Astrocyte (in vitro differentiated cells and primary cell): Measurements from ENCODE around the gene TRAPPC3. TPM values are rescaled to one million over a fixed set of nuclear protein-coding genes. Genes with fewer than 3 reads are reported as not detected.
A peak's percentile ranks its signal among the peaks of the same experiment; 100 is the strongest.

ENCODE experiments used
- DNase-seq: peaks from one replicate; pipeline ENCODE4 v3.0.0-alpha.2; 2010; ENCODE audit warnings: low read depth
- FAIRE-seq: peaks from 2 replicates; lab custom pipeline; 2011; peaks lifted over from hg19 to GRCh38; lab: Jason Lieb, UNC
- H2AFZ ChIP-seq: 2 replicates; pipeline ENCODE4 v1.6.0; 2012; ENCODE audit warnings: low read depth, low read length, inconsistent platforms
- H3K27ac ChIP-seq: 2 replicates; pipeline ENCODE4 v1.5.1; 2011; ENCODE audit warnings: low read depth, low read length, inconsistent platforms
- H3K27me3 ChIP-seq: 2 replicates; pipeline ENCODE4 v1.6.0; 2011; ENCODE audit warnings: low read length, inconsistent platforms; ENCODE audit not compliant: insufficient read depth
- H3K36me3 ChIP-seq: 2 replicates; pipeline ENCODE4 v1.5.1; 2011; ENCODE audit warnings: low read length, inconsistent platforms; ENCODE audit not compliant: insufficient read depth
- H3K4me1 ChIP-seq: 2 replicates; pipeline ENCODE4 v1.5.1; 2011; ENCODE audit warnings: low read length, inconsistent platforms; ENCODE audit not compliant: insufficient read depth
- H3K4me2 ChIP-seq: 2 replicates; pipeline ENCODE4 v1.6.0; 2012; ENCODE audit warnings: low read length, inconsistent platforms
- H3K4me3 ChIP-seq: 2 replicates; pipeline ENCODE4 v1.5.1; 2011; ENCODE audit warnings: low read depth, mild to moderate bottlenecking, low read length, inconsistent platforms; ENCODE audit not compliant: insufficient read depth
- H3K79me2 ChIP-seq: 2 replicates; pipeline ENCODE4 v1.6.0; 2012; ENCODE audit warnings: mild to moderate bottlenecking, low read length, inconsistent platforms; ENCODE audit not compliant: insufficient read depth
- H3K9ac ChIP-seq: 2 replicates; pipeline ENCODE4 v1.6.0; 2012; ENCODE audit warnings: mild to moderate bottlenecking, low read length, inconsistent platforms
- H3K9me3 ChIP-seq: 2 replicates; pipeline ENCODE4 v1.5.1; 2012; ENCODE audit warnings: low read depth, mild to moderate bottlenecking, low read length, inconsistent platforms; ENCODE audit not compliant: insufficient read depth
- H4K20me1 ChIP-seq: 2 replicates; pipeline ENCODE4 v1.6.0; 2012; ENCODE audit warnings: low read length, inconsistent platforms; ENCODE audit not compliant: insufficient read depth
- H3K27ac Mint-ChIP-seq: one replicate; pipeline ENCODE4 v1.8.0; 2021; ENCODE audit warnings: mild to moderate bottlenecking, mixed read lengths; ENCODE audit not compliant: unreplicated experiment
- H3K27me3 Mint-ChIP-seq: one replicate; pipeline ENCODE4 v1.8.0; 2021; ENCODE audit warnings: low read depth, mixed read lengths; ENCODE audit not compliant: unreplicated experiment
- H3K36me3 Mint-ChIP-seq: one replicate; pipeline ENCODE4 v1.8.0; 2021; ENCODE audit warnings: low read depth, mixed read lengths; ENCODE audit not compliant: unreplicated experiment
- H3K4me1 Mint-ChIP-seq: one replicate; pipeline ENCODE4 v1.8.0; 2021; ENCODE audit warnings: low read depth, mixed read lengths; ENCODE audit not compliant: unreplicated experiment
- H3K4me3 Mint-ChIP-seq: one replicate; pipeline ENCODE4 v1.8.0; 2021; ENCODE audit warnings: mild to moderate bottlenecking, moderate library complexity, mixed read lengths; ENCODE audit not compliant: unreplicated experiment
- H3K9me3 Mint-ChIP-seq: one replicate; pipeline ENCODE4 v1.8.0; 2021; ENCODE audit warnings: mild to moderate bottlenecking, mixed read lengths; ENCODE audit not compliant: unreplicated experiment
- CTCF ChIP-seq: IDR thresholded peaks from 2 replicates; pipeline ENCODE4 v1.5.1; 2011; ENCODE audit warnings: low read depth, mild to moderate bottlenecking, inconsistent platforms, low read length, moderate library complexity; ENCODE audit not compliant: insufficient read depth
- EZH2 ChIP-seq: IDR thresholded peaks from 2 replicates; pipeline ENCODE4 v1.6.1; 2012; ENCODE audit warnings: mild to moderate bottlenecking, low read length, inconsistent platforms; ENCODE audit not compliant: insufficient read depth
- total RNA-seq: library from RNA; stranded (reverse); gene quantifications from 2 replicates; pipeline ENCODE4 v1.2.1, GENCODE V29; 2021

TRAPPC3 gene
- total RNA-seq, 1 donor from 2014 or later, result 87.1 TPM

DNA sequence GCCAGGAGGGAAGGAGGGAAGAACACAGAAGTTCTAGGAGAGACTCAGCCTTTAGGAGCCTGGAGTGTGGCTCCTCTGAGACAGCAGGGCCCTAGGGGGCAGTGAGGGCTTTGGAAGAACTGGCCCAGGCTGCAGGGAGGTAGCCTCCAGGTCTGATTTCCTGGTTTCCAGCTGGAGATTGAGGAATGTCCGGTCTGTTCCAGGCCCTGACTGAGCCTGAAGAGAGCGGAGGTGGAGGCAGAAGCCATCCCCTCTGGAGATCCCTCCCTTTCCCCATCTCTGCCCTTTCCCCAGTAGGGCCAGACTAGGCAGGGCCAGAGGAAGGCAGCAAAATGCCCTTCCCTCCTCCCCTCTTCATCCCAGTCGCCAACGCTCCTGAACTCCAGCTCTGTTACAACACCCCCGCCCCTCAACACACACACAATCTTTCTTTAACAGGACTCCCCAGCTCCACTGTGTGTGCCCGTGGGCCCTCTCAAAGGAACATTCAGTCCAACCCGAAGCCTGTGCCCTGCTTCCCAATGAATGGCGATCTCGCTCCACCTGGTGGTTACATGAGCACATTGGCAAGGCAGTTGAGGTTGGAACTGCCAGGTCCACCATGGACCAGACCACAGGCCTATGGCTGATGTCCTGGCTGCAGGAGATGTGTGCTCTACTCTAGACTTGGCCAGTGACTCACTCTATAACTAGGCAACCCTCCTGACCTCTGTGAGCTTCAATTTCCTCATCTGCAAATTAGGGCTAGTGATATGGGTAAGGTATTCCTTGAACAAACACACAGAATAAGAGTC is 38.7 kb upstream of the TRAPPC3 start:
- H3K36me3 Mint-ChIP-seq, result peaks cover 8% of the 10 kb centered on the region
- no peaks in the 10 kb centered on the region for H4K20me1 ChIP-seq
- peak overlapping the region; percentile 73 for H3K27ac Mint-ChIP-seq
- peak overlapping the region; percentile 51 for H3K4me2 ChIP-seq
- no peaks in the 10 kb centered on the region for H3K27me3 ChIP-seq
- no peaks in the 10 kb centered on the region for H3K9me3 ChIP-seq
- H3K36me3 ChIP-seq, result peaks cover 3% of the 10 kb centered on the region
- peaks cover 10% of the 10 kb centered on the region for H3K4me1 Mint-ChIP-seq
- H3K79me2 ChIP-seq, result no peaks in the 10 kb centered on the region
- H2AFZ ChIP-seq, result peak overlapping the region; percentile 36
- no peaks in the 10 kb centered on the region for H3K27me3 Mint-ChIP-seq
- H3K9me3 Mint-ChIP-seq, result no peaks in the 10 kb centered on the region
- peaks cover 11% of the 10 kb centered on the region for H3K4me1 ChIP-seq
- peak overlapping the region; percentile 45 for H3K27ac ChIP-seq
- no peak overlapping the region for H3K4me3 Mint-ChIP-seq
- TF ChIP-seq CTCF (peak; percentile 81), EZH2 (no peak)
- FAIRE-seq (peak; percentile 70), DNase-seq (peak; percentile 79)
- H3K9ac ChIP-seq, result peak overlapping the region; percentile 61
- no peak overlapping the region for H3K4me3 ChIP-seq

- H3K27ac ChIP-seq, result no peak overlapping the region
- H4K20me1 ChIP-seq, result peaks cover 25% of the 10 kb centered on the region
- FAIRE-seq, result no peak
- no peak for DNase-seq
- peaks cover 23% of the 10 kb centered on the region for H3K36me3 ChIP-seq
- no peaks in the 10 kb centered on the region for H3K9me3 ChIP-seq
- H3K27me3 ChIP-seq, result no peaks in the 10 kb centered on the region
- no peak overlapping the region for H2AFZ ChIP-seq
- peaks cover 29% of the 10 kb centered on the region for H3K36me3 Mint-ChIP-seq
- no peak overlapping the region for H3K4me2 ChIP-seq
- H3K4me3 Mint-ChIP-seq, result no peak overlapping the region
- H3K27me3 Mint-ChIP-seq, result no peaks in the 10 kb centered on the region
- H3K4me1 Mint-ChIP-seq, result peaks cover 12% of the 10 kb centered on the region
- H3K79me2 ChIP-seq, result peaks cover 4% of the 10 kb centered on the region
- H3K9ac ChIP-seq, result no peak overlapping the region
- H3K9me3 Mint-ChIP-seq, result no peaks in the 10 kb centered on the region
- TF ChIP-seq EZH2 (no peak), CTCF (no peak)
- H3K4me1 ChIP-seq, result peaks cover 11% of the 10 kb centered on the region
- H3K4me3 ChIP-seq, result no peak overlapping the region
- peak overlapping the region; percentile 16 for H3K27ac Mint-ChIP-seq
Observed at GRCh38 chr1:36183309-36183856, 34.1 kb upstream of the TRAPPC3 start.

GRCh38 chr1:36182734-36183133 is 33.4 kb upstream of the TRAPPC3 start:
- Histone ChIP-seq H3K27ac (no peak overlapping the region), H3K9me3 (no peaks in the 10 kb centered on the region), H3K4me1 (peaks cover 5% of the 10 kb centered on the region), H3K4me2 (no peak overlapping the region), H3K36me3 (peaks cover 23% of the 10 kb centered on the region), H3K4me3 (no peak overlapping the region), H4K20me1 (peaks cover 26% of the 10 kb centered on the region), H3K9ac (no peak overlapping the region), H2AFZ (no peak overlapping the region), H3K27me3 (no peaks in the 10 kb centered on the region), H3K79me2 (peaks cover 4% of the 10 kb centered on the region)
- peaks cover 8% of the 10 kb centered on the region for H3K4me1 Mint-ChIP-seq
- no peak overlapping the region for H3K4me3 Mint-ChIP-seq
- H3K27me3 Mint-ChIP-seq, result no peaks in the 10 kb centered on the region
- FAIRE-seq (no peak), DNase-seq (no peak)
- TF ChIP-seq EZH2 (no peak), CTCF (no peak)
- no peaks in the 10 kb centered on the region for H3K9me3 Mint-ChIP-seq
- H3K27ac Mint-ChIP-seq, result no peak overlapping the region
- peaks cover 29% of the 10 kb centered on the region for H3K36me3 Mint-ChIP-seq
